Stimulated activated CD8-positive, alpha-beta memory T cell treated with anti-CD3 and anti-CD28 coated beads, Interleukin-4, amount 100 ng/mL, for 24 hours (primary cell): ENCODE data around the gene YWHAG.
"Not testable (repeated sequence)": the region's sequence is repeated elsewhere in the genome, so short reads cannot be mapped to it uniquely, and the experiment has no call there.

ENCODE experiments used
- DNase-seq: peaks from one replicate; pipeline ENCODE4 v3.0.0-alpha.2; 2020; ENCODE audit warnings: low read depth

Gene YWHAG

GRCh38 chr7:76377186-76377918 is 18.6 kb upstream of the YWHAG start:
- no peak for DNase-seq

GRCh38 chr7:76375251-76375650 is 16.5 kb upstream of the YWHAG start:
- no peak for DNase-seq

GRCh38 chr7:76372984-76373833 is 14.4 kb upstream of the YWHAG start:
- no peak for DNase-seq

- no peak for DNase-seq
Observed at GRCh38 chr7:76371396-76371795, 12.6 kb upstream of the YWHAG start.

GRCh38 chr7:76369018-76369417 is 10.2 kb upstream of the YWHAG start:
- DNase-seq, result no peak

GRCh38 chr7:76368190-76368589 is 9.4 kb upstream of the YWHAG start:
- no peak for DNase-seq

GRCh38 chr7:76364198-76364584 is 5.4 kb upstream of the YWHAG start:
- DNase-seq, result no peak

- not testable (repeated sequence) for DNase-seq
Observed at GRCh38 chr7:76363754-76364153, 5.0 kb upstream of the YWHAG start.

GRCh38 chr7:76359978-76360638 is 1.3 kb upstream of the YWHAG start:
- no peak for DNase-seq

- DNase-seq, result peak; percentile 94
Observed at GRCh38 chr7:76359111-76359977, 553 bp upstream of the YWHAG start.

- peak; percentile 31 for DNase-seq
Observed at GRCh38 chr7:76358011-76358480, 745 bp downstream of the YWHAG start.

GRCh38 chr7:76357475-76358010 is 1.2 kb downstream of the YWHAG start:
- DNase-seq, result no peak

GRCh38 chr7:76356823-76357222 is 2.0 kb downstream of the YWHAG start:
- DNase-seq, result no peak

GRCh38 chr7:76356115-76356514 is 2.7 kb downstream of the YWHAG start:
- DNase-seq, result no peak

- DNase-seq, result no peak
Observed at GRCh38 chr7:76354981-76355730, 3.6 kb downstream of the YWHAG start.

GRCh38 chr7:76354516-76354915 is 4.3 kb downstream of the YWHAG start:
- DNase-seq, result no peak

GRCh38 chr7:76353744-76354143 is 5.0 kb downstream of the YWHAG start:
- DNase-seq, result no peak

- no peak for DNase-seq
Observed at GRCh38 chr7:76352193-76352592, 6.6 kb downstream of the YWHAG start.

- DNase-seq, result no peak
Observed at GRCh38 chr7:76351372-76351771, 7.4 kb downstream of the YWHAG start.

GRCh38 chr7:76349313-76349885 is 9.4 kb downstream of the YWHAG start:
- DNase-seq, result no peak
